GM23338 (cell line): Measurements from ENCODE around the gene HOXB6. TPM values are rescaled to one million over a fixed set of nuclear protein-coding genes. Genes with fewer than 3 reads are reported as not detected.

Experiments
- ATAC-seq: fragments of 200-7000 bp; cut with Tn5 transposase; 3 replicates; pipeline ENCODE4 v1.9.1; 2020
- DNase-seq: peaks from one replicate; pipeline ENCODE4 v3.0.0-alpha.2; 2015; ENCODE audit warnings: low spot score
- H2AFZ ChIP-seq: fragments of 200-600 bp; sonication (generic); 2 replicates; pipeline ENCODE4 v1.8.0; 2016; ENCODE audit warnings: antibody characterized with exemption, mild to moderate bottlenecking, moderate library complexity
- H3F3A ChIP-seq: fragments of 200-600 bp; sonication (generic); replicated peaks from 2 replicates; pipeline ENCODE4 v1.8.0; 2017; ENCODE audit warnings: antibody characterized with exemption, mixed run types, low read depth
- H3K27ac ChIP-seq: fragments of 200-600 bp; sonication (generic); 2 replicates; pipeline ENCODE4 v1.6.1; 2016; ENCODE audit warnings: low read depth
- H3K27me3 ChIP-seq: fragments of 200-600 bp; sonication (generic); 2 replicates; pipeline ENCODE4 v1.8.0; 2016; ENCODE audit warnings: mild to moderate bottlenecking, mixed run types, moderate library complexity; ENCODE audit not compliant: insufficient read depth
- H3K36me3 ChIP-seq: fragments of 200-600 bp; sonication (generic); 2 replicates; pipeline ENCODE4 v1.8.0; 2016; ENCODE audit warnings: mild to moderate bottlenecking; ENCODE audit not compliant: insufficient read depth
- H3K4me1 ChIP-seq: fragments of 200-600 bp; sonication (generic); 2 replicates; pipeline ENCODE4 v1.8.0; 2016; ENCODE audit warnings: mild to moderate bottlenecking, moderate library complexity; ENCODE audit not compliant: insufficient read depth
- H3K4me2 ChIP-seq: fragments of 200-600 bp; sonication (generic); 2 replicates; pipeline ENCODE4 v1.7.1; 2017; ENCODE audit warnings: mixed run types
- H3K4me3 ChIP-seq: fragments of 200-600 bp; sonication (generic); 2 replicates; pipeline ENCODE4 v1.6.1; 2016; ENCODE audit warnings: mixed run types
- H3K79me2 ChIP-seq: fragments of 200-600 bp; sonication (generic); replicated peaks from 2 replicates; pipeline ENCODE4 v1.8.0; 2017; ENCODE audit warnings: mild to moderate bottlenecking; ENCODE audit not compliant: insufficient read depth
- H3K9me2 ChIP-seq: fragments of 200-600 bp; sonication (generic); 2 replicates; pipeline ENCODE4 v1.8.0; 2017; ENCODE audit not compliant: insufficient read depth
- H4K20me1 ChIP-seq: fragments of 200-600 bp; sonication (generic); replicated peaks from 2 replicates; pipeline ENCODE4 v1.8.0; 2017; ENCODE audit warnings: mild to moderate bottlenecking; ENCODE audit not compliant: insufficient read depth
- H3K27ac Mint-ChIP-seq: 2 replicates; pipeline ENCODE4 v1.8.0; 2020; ENCODE audit warnings: inconsistent platforms, mild to moderate bottlenecking, moderate library complexity, mixed read lengths
- H3K27me3 Mint-ChIP-seq: 3 replicates; pipeline ENCODE4 v1.8.0; 2022; ENCODE audit warnings: low read depth, mild to moderate bottlenecking, moderate library complexity, mixed read lengths, inconsistent platforms; ENCODE audit not compliant: insufficient read depth, poor library complexity
- H3K36me3 Mint-ChIP-seq: 3 replicates; pipeline ENCODE4 v1.8.0; 2021; ENCODE audit warnings: low read depth, mild to moderate bottlenecking, inconsistent platforms, moderate library complexity, mixed read lengths
- H3K4me1 Mint-ChIP-seq: 3 replicates; pipeline ENCODE4 v1.8.0; 2020; ENCODE audit warnings: mild to moderate bottlenecking, inconsistent platforms, mixed read lengths
- H3K4me3 Mint-ChIP-seq: 3 replicates; pipeline ENCODE4 v1.8.0; 2021; ENCODE audit warnings: moderate library complexity, mild to moderate bottlenecking, inconsistent platforms, mixed read lengths
- H3K9me3 Mint-ChIP-seq: 3 replicates; pipeline ENCODE4 v1.8.0; 2020; ENCODE audit warnings: moderate library complexity, mild to moderate bottlenecking, inconsistent platforms, mixed read lengths
- CREB1 ChIP-seq: fragments of 250-450 bp; sonication (Bioruptor Pico); IDR thresholded peaks from 2 replicates; pipeline ENCODE4 v1.5.0; 2020; ENCODE audit warnings: low read depth, mild to moderate bottlenecking, moderate library complexity
- ETS1 ChIP-seq: IDR thresholded peaks from 2 replicates; pipeline ENCODE4 v1.6.1; 2016; ENCODE audit warnings: antibody characterized with exemption
- EZH2 ChIP-seq: fragments of 200-600 bp; sonication (generic); IDR thresholded peaks from one replicate; pipeline ENCODE4 v1.8.0; 2017; ENCODE audit warnings: antibody characterized with exemption, mild to moderate bottlenecking, low read depth; ENCODE audit not compliant: unreplicated experiment
- JUNB ChIP-seq: IDR thresholded peaks from one replicate; pipeline ENCODE4 v1.6.1; 2016; ENCODE audit warnings: antibody characterized with exemption; ENCODE audit not compliant: unreplicated experiment
- POLR2AphosphoS5 ChIP-seq: IDR thresholded peaks from 2 replicates; pipeline ENCODE4 v1.6.1; 2016; ENCODE audit warnings: antibody characterized with exemption, low read depth
- REST ChIP-seq: IDR thresholded peaks from one replicate; pipeline ENCODE4 v1.6.1; 2018; ENCODE audit warnings: antibody characterized with exemption; ENCODE audit not compliant: unreplicated experiment
- ZNF331 ChIP-seq: fragments of 250-450 bp; sonication (Bioruptor Pico); IDR thresholded peaks from 2 replicates; pipeline ENCODE4 v1.5.0; 2020; ENCODE audit warnings: low read depth, mild to moderate bottlenecking, moderate library complexity
- polyA plus RNA-seq: library from polyadenylated mRNA; unstranded; fragments of >200 nt; fragmentation: Nextera tagmentation; extraction: Ambion mirVana; gene quantifications from 2 replicates; pipeline ENCODE4 v1.2.1, GENCODE V29; 2016
- total RNA-seq: library from RNA; depleted of rRNA; stranded (reverse); fragments of >200 nt; shearing (Covaris generic); gene quantifications from 2 replicates; pipeline ENCODE4 v1.2.3, GENCODE V29; 2014

HOXB6 gene
- total and polyA plus RNA-seq, 2 experiments from 2014 or later, result not detected

- TF ChIP-seq EZH2, result peak; percentile 95
These were observed 5.8 kb upstream of the HOXB6 start, which contains the start of gene HOXB7 (continued) for GRCh38 chr17:48610282-48611211.

GRCh38 chr17:48609759-48610281 is 5.0 kb upstream of the HOXB6 start:
- TF ChIP-seq ZNF331 (CRISPR knock-in tag), result no peak
- TF ChIP-seq JUNB, result no peak
- no peak for TF ChIP-seq POLR2AphosphoS5
- TF ChIP-seq REST, result no peak
- no peak for TF ChIP-seq ETS1
- peak; percentile 90 for TF ChIP-seq EZH2
- Histone ChIP-seq H2AFZ (no peak overlapping the region; the same call in 1 of the 2 replicates), H3K27ac (no peak overlapping the region), H3K4me1 (peaks cover 44% of the 10 kb centered on the region; the same call in 1 of the 2 replicates), H3K36me3 (no peaks in the 10 kb centered on the region; the same call in 1 of the 2 replicates), H3K9me2 (no peaks in the 10 kb centered on the region), H3K79me2 (no peaks in the 10 kb centered on the region), H4K20me1 (peaks cover 56% of the 10 kb centered on the region), H3K27me3 (peaks cover 100% of the 10 kb centered on the region), H3K4me2 (peak overlapping the region; percentile 84), H3F3A (peaks cover 45% of the 10 kb centered on the region), H3K4me3 (peak overlapping the region; percentile 51)
- ATAC-seq, result peak; percentile 8
- no peak overlapping the region; the same call in 2 of the 3 replicates for H3K4me3 Mint-ChIP-seq
- no peak overlapping the region for H3K27ac Mint-ChIP-seq
- peaks cover 99% of the 10 kb centered on the region for H3K27me3 Mint-ChIP-seq
- H3K9me3 Mint-ChIP-seq, result no peaks in the 10 kb centered on the region; the same call in 1 of the 3 replicates
- peaks cover 29% of the 10 kb centered on the region for H3K4me1 Mint-ChIP-seq
- DNase-seq, result peak; percentile 59
- no peaks in the 10 kb centered on the region; the same call in 2 of the 3 replicates for H3K36me3 Mint-ChIP-seq

GRCh38 chr17:48609033-48609432 is 4.2 kb upstream of the HOXB6 start:
- no peak for ATAC-seq
- H3K27ac Mint-ChIP-seq, result no peak overlapping the region
- TF ChIP-seq CREB1 (no peak), EZH2 (peak; percentile 37)
- no peaks in the 10 kb centered on the region; the same call in 2 of the 3 replicates for H3K36me3 Mint-ChIP-seq
- peaks cover 99% of the 10 kb centered on the region for H3K27me3 Mint-ChIP-seq
- H3K4me3 Mint-ChIP-seq, result no peak overlapping the region
- Histone ChIP-seq H3K36me3 (no peaks in the 10 kb centered on the region; the same call in 1 of the 2 replicates), H4K20me1 (peaks cover 63% of the 10 kb centered on the region), H3K79me2 (no peaks in the 10 kb centered on the region), H3K4me1 (peaks cover 50% of the 10 kb centered on the region), H3K9me2 (no peaks in the 10 kb centered on the region), H3F3A (peaks cover 53% of the 10 kb centered on the region), H2AFZ (no peak overlapping the region), H3K27me3 (peaks cover 100% of the 10 kb centered on the region), H3K4me2 (no peak overlapping the region), H3K27ac (no peak overlapping the region), H3K4me3 (no peak overlapping the region)
- no peaks in the 10 kb centered on the region; the same call in 1 of the 3 replicates for H3K9me3 Mint-ChIP-seq
- DNase-seq, result no peak
- H3K4me1 Mint-ChIP-seq, result peaks cover 29% of the 10 kb centered on the region
